ENCODE measurements around the gene TMTC2.

GRCh38 chr12:83005534-83006197, 319.0 kb downstream of the TMTC2 start:
- TF ChIP-seq MAX (IDR thresholded peaks at IDR 0.05), result no peak
- no peak for TF ChIP-seq TEAD4 (IDR thresholded peaks at IDR 0.05)
- TF ChIP-seq TCF12 (IDR thresholded peaks at IDR 0.05; ENCODE audit: low read depth), result no peak
- no peak for TF ChIP-seq CEBPB (IDR thresholded peaks at IDR 0.05)
- no peak for TF ChIP-seq EGR1 (IDR thresholded peaks at IDR 0.05)
- no peak for TF ChIP-seq RAD21 (IDR thresholded peaks at IDR 0.05; ENCODE audit: low read depth)
